Effector memory CD8-positive, alpha-beta T cell (primary cell): ENCODE data around the gene STOX2.

Source experiments
- ATAC-seq: fragments of 150-1000 bp; cut with Tn5 transposase; replicated peaks from 2 replicates; pipeline ENCODE4 v1.10.0; 2021; ENCODE audit warnings: mild to moderate bottlenecking, moderate library complexity
- DNase-seq, 3 experiments: peaks; one replicate each; pipeline ENCODE4 v3.0.0; 2021
- H3K27ac Mint-ChIP-seq, 2 donors: one replicate each; pipeline ENCODE4 v1.8.0; 2022; ENCODE audit warnings: mild to moderate bottlenecking in 2 of 2, mixed read lengths in 2 of 2, moderate library complexity in 2 of 2
- H3K27me3 Mint-ChIP-seq, 2 donors: one replicate each; pipeline ENCODE4 v1.8.0; 2022; ENCODE audit warnings: mixed read lengths in 2 of 2
- H3K36me3 Mint-ChIP-seq: one replicate; pipeline ENCODE4 v1.8.0; 2022; ENCODE audit warnings: mild to moderate bottlenecking, moderate library complexity, mixed read lengths; ENCODE audit not compliant: insufficient read depth
- H3K4me1 Mint-ChIP-seq, 2 donors: one replicate each; pipeline ENCODE4 v1.8.0; 2022; ENCODE audit warnings: low read depth in 2 of 2, mixed read lengths in 2 of 2
- H3K4me3 Mint-ChIP-seq, 2 donors: one replicate each; pipeline ENCODE4 v1.8.0; 2022; ENCODE audit warnings: mild to moderate bottlenecking in 2 of 2, mixed read lengths in 2 of 2, moderate library complexity in 2 of 2
- H3K9me3 Mint-ChIP-seq, 2 donors: one replicate each; pipeline ENCODE4 v1.8.0; 2022; ENCODE audit warnings: mixed read lengths in 2 of 2
- total RNA-seq, 9 experiments: gene quantifications; one replicate each; lab custom pipeline; 2026; lab: John Stamatoyannopoulos, UW

STOX2 gene
- 0 to 1.0 (median 0) reads per million in 9 experiments for total RNA-seq

GRCh38 chr4:183905081-183905592 is at the start of gene STOX2:
Gene STOX2, plus strand, starts transcription at chr4:183905307. Its CDS starts 1,484 bp downstream, at chr4:183906791.
- Mint-ChIP-seq H3K36me3 (no peaks in the 10 kb centered on the region), H3K27me3 (peaks cover 43 to 65% of the 10 kb centered on the region in 2 donors), H3K4me3 (peak within 1 kb of the TSS; percentile 20 to 36), H3K4me1 (peaks cover 0 to 2% of the 10 kb centered on the region in 2 donors), H3K27ac (no peak within 1 kb of the TSS), H3K9me3 (no peaks in the 10 kb centered on the region)
- ATAC-seq (no peak), DNase-seq (no peak)

GRCh38 chr4:183855323-183856190 is 49.5 kb upstream of the STOX2 start:
- H3K9me3 Mint-ChIP-seq = peaks cover 0 to 3% of the 10 kb centered on the region in 2 donors
- H3K27me3 Mint-ChIP-seq = peaks cover 26 to 52% of the 10 kb centered on the region in 2 donors
- no peak for DNase-seq
- no peak overlapping the region for H3K4me3 Mint-ChIP-seq
- H3K36me3 Mint-ChIP-seq = no peaks in the 10 kb centered on the region
- H3K27ac Mint-ChIP-seq = no peak overlapping the region
- H3K4me1 Mint-ChIP-seq = no peaks in the 10 kb centered on the region
- no peak for ATAC-seq

GRCh38 chr4:183857040-183857439 is 48.1 kb upstream of the STOX2 start:
- Mint-ChIP-seq H3K27ac (no peak overlapping the region), H3K4me1 (no peaks in the 10 kb centered on the region), H3K9me3 (no peaks in the 10 kb centered on the region), H3K36me3 (no peaks in the 10 kb centered on the region), H3K4me3 (no peak overlapping the region), H3K27me3 (peaks cover 21 to 61% of the 10 kb centered on the region in 2 donors)
- no peak for DNase-seq
- no peak for ATAC-seq

GRCh38 chr4:183858011-183858615 is 47.0 kb upstream of the STOX2 start:
- no peaks in the 10 kb centered on the region for H3K4me1 Mint-ChIP-seq
- no peaks in the 10 kb centered on the region for H3K36me3 Mint-ChIP-seq
- H3K4me3 Mint-ChIP-seq = no peak overlapping the region
- ATAC-seq = no peak
- no peaks in the 10 kb centered on the region for H3K9me3 Mint-ChIP-seq
- DNase-seq = no peak
- no peak overlapping the region for H3K27ac Mint-ChIP-seq
- peaks cover 21 to 67% of the 10 kb centered on the region in 2 donors for H3K27me3 Mint-ChIP-seq

- H3K27me3 Mint-ChIP-seq = peaks cover 34 to 59% of the 10 kb centered on the region in 2 donors
- no peaks in the 10 kb centered on the region for H3K4me1 Mint-ChIP-seq
- no peaks in the 10 kb centered on the region for H3K36me3 Mint-ChIP-seq
- ATAC-seq (no peak), DNase-seq (no peak)
- H3K27ac Mint-ChIP-seq = no peak overlapping the region
- no peaks in the 10 kb centered on the region for H3K9me3 Mint-ChIP-seq
- H3K4me3 Mint-ChIP-seq = no peak overlapping the region
These were observed 45.0 kb upstream of the STOX2 start for GRCh38 chr4:183860119-183860518.

GRCh38 chr4:183860731-183861130 is 44.4 kb upstream of the STOX2 start:
- H3K4me1 Mint-ChIP-seq = no peaks in the 10 kb centered on the region
- no peak overlapping the region for H3K27ac Mint-ChIP-seq
- no peak overlapping the region for H3K4me3 Mint-ChIP-seq
- peaks cover 40 to 62% of the 10 kb centered on the region in 2 donors for H3K27me3 Mint-ChIP-seq
- DNase-seq (no peak), ATAC-seq (no peak)
- no peaks in the 10 kb centered on the region for H3K9me3 Mint-ChIP-seq
- no peaks in the 10 kb centered on the region for H3K36me3 Mint-ChIP-seq

- Mint-ChIP-seq H3K27ac (no peak overlapping the region), H3K4me3 (no peak overlapping the region), H3K9me3 (no peaks in the 10 kb centered on the region), H3K36me3 (no peaks in the 10 kb centered on the region), H3K27me3 (peaks cover 44 to 62% of the 10 kb centered on the region in 2 donors), H3K4me1 (no peaks in the 10 kb centered on the region)
- no peak for DNase-seq
- ATAC-seq = no peak
These were observed 43.7 kb upstream of the STOX2 start for GRCh38 chr4:183861426-183861825.

- no peak overlapping the region for H3K27ac Mint-ChIP-seq
These were observed 41.8 kb upstream of the STOX2 start for GRCh38 chr4:183863155-183863825.

GRCh38 chr4:183867247-183867646 is 37.9 kb upstream of the STOX2 start:
- DNase-seq (no peak), ATAC-seq (no peak)
- no peak overlapping the region for H3K27ac Mint-ChIP-seq
- no peaks in the 10 kb centered on the region for H3K36me3 Mint-ChIP-seq
- H3K9me3 Mint-ChIP-seq = no peaks in the 10 kb centered on the region
- H3K4me1 Mint-ChIP-seq = no peaks in the 10 kb centered on the region
- peaks cover 40 to 42% of the 10 kb centered on the region in 2 donors for H3K27me3 Mint-ChIP-seq
- no peak overlapping the region for H3K4me3 Mint-ChIP-seq

More at GRCh38 chr4:183863155-183863825, 41.8 kb upstream of the STOX2 start:
- peaks cover 48 to 60% of the 10 kb centered on the region in 2 donors for H3K27me3 Mint-ChIP-seq
- ATAC-seq (no peak), DNase-seq (no peak)
- no peaks in the 10 kb centered on the region for H3K36me3 Mint-ChIP-seq
- H3K9me3 Mint-ChIP-seq = no peaks in the 10 kb centered on the region
- H3K4me3 Mint-ChIP-seq = no peak overlapping the region
- no peaks in the 10 kb centered on the region for H3K4me1 Mint-ChIP-seq

- H3K27me3 Mint-ChIP-seq = peaks cover 19 to 49% of the 10 kb centered on the region in 2 donors
- no peak overlapping the region for H3K27ac Mint-ChIP-seq
- H3K36me3 Mint-ChIP-seq = no peaks in the 10 kb centered on the region
- no peak overlapping the region for H3K4me3 Mint-ChIP-seq
- DNase-seq (no peak), ATAC-seq (no peak)
- H3K9me3 Mint-ChIP-seq = no peaks in the 10 kb centered on the region
- H3K4me1 Mint-ChIP-seq = peaks cover 0 to under 1% of the 10 kb centered on the region in 2 donors
These were observed 34.1 kb upstream of the STOX2 start for GRCh38 chr4:183870997-183871396.

- DNase-seq = no peak
- no peak overlapping the region for H3K4me3 Mint-ChIP-seq
- H3K4me1 Mint-ChIP-seq = peaks cover 0 to 3% of the 10 kb centered on the region in 2 donors
- no peak for ATAC-seq
- H3K27ac Mint-ChIP-seq = no peak overlapping the region
- H3K36me3 Mint-ChIP-seq = no peaks in the 10 kb centered on the region
- H3K27me3 Mint-ChIP-seq = peaks cover 15 to 49% of the 10 kb centered on the region in 2 donors
- no peaks in the 10 kb centered on the region for H3K9me3 Mint-ChIP-seq
These were observed 33.5 kb upstream of the STOX2 start for GRCh38 chr4:183871581-183871980.

GRCh38 chr4:183872531-183872930 is 32.6 kb upstream of the STOX2 start:
- Mint-ChIP-seq H3K36me3 (no peaks in the 10 kb centered on the region), H3K9me3 (no peaks in the 10 kb centered on the region), H3K4me1 (peaks cover 0 to 3% of the 10 kb centered on the region in 2 donors), H3K27me3 (peaks cover 10 to 49% of the 10 kb centered on the region in 2 donors), H3K4me3 (no peak overlapping the region), H3K27ac (no peak overlapping the region)
- ATAC-seq (no peak), DNase-seq (no peak)

GRCh38 chr4:183873409-183874185 is 31.5 kb upstream of the STOX2 start:
- no peak for ATAC-seq
- DNase-seq = no peak
- Mint-ChIP-seq H3K27me3 (peaks cover 0 to 41% of the 10 kb centered on the region in 2 donors), H3K9me3 (no peaks in the 10 kb centered on the region), H3K4me1 (peaks cover 0 to 3% of the 10 kb centered on the region in 2 donors), H3K27ac (no peak overlapping the region), H3K36me3 (no peaks in the 10 kb centered on the region), H3K4me3 (no peak overlapping the region)
